SU-DHL-6 (cell line): ENCODE data around the gene MUCL1.

Source experiments
- EZH2phosphoT487 ChIP-seq: fragments of 200-600 bp; sonication (generic), shearing (Covaris generic); conservative IDR thresholded peaks from 2 replicates; pipeline ENCODE4 v1.6.1; 2018; ENCODE audit warnings: mild to moderate bottlenecking, antibody characterized with exemption, low read length, moderate library complexity, mixed read lengths
- TF ChIP-seq, protein P1 (sequence below): fragments of 200-600 bp; sonication (generic); IDR thresholded peaks from one replicate; pipeline ENCODE4 v1.5.1; 2017; ENCODE audit warnings: antibody characterized with exemption, mild to moderate bottlenecking, low read length, moderate library complexity; ENCODE audit not compliant: insufficient read depth, poor library complexity, severe bottlenecking

GRCh38 chr12:54858562-54858961 lies 4.2 kb downstream of the MUCL1 start:
- TF ChIP-seq, protein P1, sequence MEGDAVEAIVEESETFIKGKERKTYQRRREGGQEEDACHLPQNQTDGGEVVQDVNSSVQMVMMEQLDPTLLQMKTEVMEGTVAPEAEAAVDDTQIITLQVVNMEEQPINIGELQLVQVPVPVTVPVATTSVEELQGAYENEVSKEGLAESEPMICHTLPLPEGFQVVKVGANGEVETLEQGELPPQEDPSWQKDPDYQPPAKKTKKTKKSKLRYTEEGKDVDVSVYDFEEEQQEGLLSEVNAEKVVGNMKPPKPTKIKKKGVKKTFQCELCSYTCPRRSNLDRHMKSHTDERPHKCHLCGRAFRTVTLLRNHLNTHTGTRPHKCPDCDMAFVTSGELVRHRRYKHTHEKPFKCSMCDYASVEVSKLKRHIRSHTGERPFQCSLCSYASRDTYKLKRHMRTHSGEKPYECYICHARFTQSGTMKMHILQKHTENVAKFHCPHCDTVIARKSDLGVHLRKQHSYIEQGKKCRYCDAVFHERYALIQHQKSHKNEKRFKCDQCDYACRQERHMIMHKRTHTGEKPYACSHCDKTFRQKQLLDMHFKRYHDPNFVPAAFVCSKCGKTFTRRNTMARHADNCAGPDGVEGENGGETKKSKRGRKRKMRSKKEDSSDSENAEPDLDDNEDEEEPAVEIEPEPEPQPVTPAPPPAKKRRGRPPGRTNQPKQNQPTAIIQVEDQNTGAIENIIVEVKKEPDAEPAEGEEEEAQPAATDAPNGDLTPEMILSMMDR, result no peak
- TF ChIP-seq EZH2phosphoT487, result no peak
